GM21360 (cell line): Measurements from ENCODE around the gene ZFHX3.

Source experiments
- ATAC-seq: cut with Tn5 transposase; IDR thresholded peaks from one replicate; pipeline ENCODE4 v1.9.1; 2021; ENCODE audit warnings: mild to moderate bottlenecking, moderate library complexity; ENCODE audit not compliant: unreplicated experiment

ZFHX3 gene

GRCh38 chr16:73041676-73042075 is 6.3 kb downstream of the ZFHX3 start:
- no peak for ATAC-seq

GRCh38 chr16:73040735-73041402 is 7.1 kb downstream of the ZFHX3 start:
- ATAC-seq, result no peak

GRCh38 chr16:73040136-73040535 is 7.8 kb downstream of the ZFHX3 start:
- ATAC-seq, result no peak

- ATAC-seq, result no peak
Measured at GRCh38 chr16:73037845-73038570, 9.9 kb downstream of the ZFHX3 start.

- no peak for ATAC-seq
Measured at GRCh38 chr16:73037331-73037745, 10.6 kb downstream of the ZFHX3 start.

- peak; percentile 56 for ATAC-seq
Measured at GRCh38 chr16:73036074-73036826, 11.7 kb downstream of the ZFHX3 start.

GRCh38 chr16:73034374-73034773 is 13.6 kb downstream of the ZFHX3 start:
- peak; percentile 36 for ATAC-seq

- no peak for ATAC-seq
Measured at GRCh38 chr16:73033271-73033998, 14.5 kb downstream of the ZFHX3 start.

- ATAC-seq, result peak; percentile 31
Measured at GRCh38 chr16:73032541-73033270, 15.2 kb downstream of the ZFHX3 start.

- no peak for ATAC-seq
Measured at GRCh38 chr16:73031984-73032383, 15.9 kb downstream of the ZFHX3 start.

GRCh38 chr16:73031155-73031866 is 16.6 kb downstream of the ZFHX3 start:
- ATAC-seq, result no peak

- ATAC-seq, result no peak
Measured at GRCh38 chr16:73028721-73029361, 19.1 kb downstream of the ZFHX3 start.

GRCh38 chr16:73028263-73028662 is 19.7 kb downstream of the ZFHX3 start:
- no peak for ATAC-seq

- ATAC-seq, result no peak
Measured at GRCh38 chr16:73027685-73028111, 20.2 kb downstream of the ZFHX3 start.

- ATAC-seq, result no peak
Measured at GRCh38 chr16:73026754-73027684, 20.9 kb downstream of the ZFHX3 start.

GRCh38 chr16:73025856-73026210 is 22.1 kb downstream of the ZFHX3 start:
- ATAC-seq, result no peak

GRCh38 chr16:73025151-73025855 is 22.6 kb downstream of the ZFHX3 start:
- no peak for ATAC-seq
